NCI-H82 treated with DMSO at 0.1 percent for 48 hours (cell line): ENCODE measurements around the gene GRIP2.
A peak's percentile ranks its signal among the peaks of the same experiment; 100 is the strongest.

ENCODE experiments used
- DNase-seq: peaks from one replicate; lab custom pipeline; 2025; ENCODE audit not compliant: unreplicated experiment; lab: John Stamatoyannopoulos, UW

GRIP2 gene

GRCh38 chr3:14562121-14562890 is 22.2 kb upstream of the GRIP2 start:
- DNase-seq = no peak

- no peak for DNase-seq
These were observed 21.2 kb upstream of the GRIP2 start for GRCh38 chr3:14561051-14561960.

- no peak for DNase-seq
These were observed 20.0 kb upstream of the GRIP2 start for GRCh38 chr3:14560110-14560509.

- no peak for DNase-seq
These were observed 17.9 kb upstream of the GRIP2 start for GRCh38 chr3:14558029-14558428.

GRCh38 chr3:14555835-14556234 is 15.7 kb upstream of the GRIP2 start:
- no peak for DNase-seq

- no peak for DNase-seq
These were observed 14.6 kb upstream of the GRIP2 start for GRCh38 chr3:14554715-14555114.

- DNase-seq = no peak
These were observed 13.7 kb upstream of the GRIP2 start for GRCh38 chr3:14553871-14554270.

- no peak for DNase-seq
These were observed 12.6 kb upstream of the GRIP2 start for GRCh38 chr3:14552717-14553116.

GRCh38 chr3:14552041-14552648 is 12.0 kb upstream of the GRIP2 start:
- DNase-seq = no peak

GRCh38 chr3:14550651-14551611 is 10.8 kb upstream of the GRIP2 start:
- no peak for DNase-seq

- no peak for DNase-seq
These were observed 10.0 kb upstream of the GRIP2 start for GRCh38 chr3:14550181-14550580.

GRCh38 chr3:14549256-14549919 is 9.2 kb upstream of the GRIP2 start:
- no peak for DNase-seq

GRCh38 chr3:14548321-14548729 is 8.2 kb upstream of the GRIP2 start:
- DNase-seq = peak; percentile 24

- no peak for DNase-seq
These were observed 7.6 kb upstream of the GRIP2 start for GRCh38 chr3:14547693-14548092.

- no peak for DNase-seq
These were observed 5.9 kb upstream of the GRIP2 start for GRCh38 chr3:14546041-14546440.

- no peak for DNase-seq
These were observed 5.1 kb upstream of the GRIP2 start for GRCh38 chr3:14545251-14545635.

GRCh38 chr3:14544282-14545250 is 4.4 kb upstream of the GRIP2 start:
- DNase-seq = no peak

GRCh38 chr3:14543446-14543845 is 3.3 kb upstream of the GRIP2 start:
- no peak for DNase-seq

GRCh38 chr3:14542656-14543055 is 2.5 kb upstream of the GRIP2 start:
- DNase-seq = no peak
